GM23248 (cell line): ENCODE results near the gene MICU2.

Experiments
- EZH2 ChIP-seq: fragments of 200-600 bp; sonication (generic); IDR thresholded peaks from 2 replicates; pipeline ENCODE4 v1.6.1; 2018; ENCODE audit warnings: antibody characterized with exemption, mild to moderate bottlenecking; ENCODE audit not compliant: insufficient read depth, poor library complexity, severe bottlenecking
- EZH2phosphoT487 ChIP-seq: fragments of 200-600 bp; sonication (generic); IDR thresholded peaks from 2 replicates; pipeline ENCODE4 v1.6.1; 2018; ENCODE audit warnings: antibody characterized with exemption, moderate library complexity, mild to moderate bottlenecking, low read depth; ENCODE audit not compliant: insufficient read depth

DNA sequence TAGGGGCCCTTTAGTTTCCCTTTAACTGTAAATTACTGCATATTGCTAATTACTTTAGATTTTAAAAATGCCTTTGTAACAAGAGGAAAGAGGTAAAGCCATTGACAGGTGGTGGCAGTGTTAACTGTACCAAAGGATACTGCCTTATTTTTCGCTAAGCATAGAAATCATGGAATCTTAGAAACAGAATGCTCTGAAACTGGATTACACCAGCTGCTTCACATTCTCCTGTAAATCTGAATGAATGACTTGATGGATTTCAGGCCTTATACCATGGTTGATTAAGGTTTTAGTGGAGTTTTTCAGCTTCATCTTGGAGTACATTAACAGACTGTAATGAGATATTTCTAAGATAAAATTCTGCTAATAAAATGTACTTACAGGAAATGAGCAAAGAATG lies 25.2 kb downstream of the MICU2 start:
- no peak for TF ChIP-seq EZH2phosphoT487
- TF ChIP-seq EZH2: no peak
